Testis (tissue), 2 donors: ENCODE results near the gene RHOH.

ENCODE experiments used
- POLR2A ChIP-seq: fragments of 450-650 bp; IDR thresholded peaks from one replicate; pipeline ENCODE4 v1.6.1; 2017; ENCODE audit warnings: antibody characterized with exemption, mild to moderate bottlenecking, moderate library complexity
- TF ChIP-seq, protein P1 (sequence below), 3 experiments: fragments of 450-650 bp in 2 of 3; fragments of 200-600 bp in 1 of 3; sonication (generic) in 1 of 3; IDR thresholded peaks; one replicate each; pipeline ENCODE4 v1.5.1; 2016 to 2019; ENCODE audit warnings: antibody characterized with exemption in 3 of 3, mild to moderate bottlenecking in 2 of 3, moderate library complexity in 1 of 3

DNA sequence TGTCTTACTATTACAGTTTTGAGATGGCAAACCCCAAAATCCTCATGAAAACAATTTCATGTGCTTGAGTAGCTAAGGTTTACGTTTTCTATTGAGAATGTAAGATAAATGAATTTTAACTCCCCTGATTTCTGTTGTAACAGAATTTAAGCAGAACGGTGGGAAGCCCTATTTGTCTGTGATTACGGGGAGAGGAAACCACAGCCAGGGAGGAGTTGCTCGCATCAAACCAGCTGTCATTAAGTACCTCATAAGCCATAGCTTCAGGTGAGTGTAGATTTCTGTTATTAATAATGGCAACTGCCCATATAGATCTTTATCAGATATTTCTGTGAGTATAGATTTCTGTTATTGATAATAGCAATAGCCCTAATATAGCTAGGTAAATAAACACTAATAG lies 44.2 kb upstream of the RHOH start:
- TF ChIP-seq POLR2A, result no peak
- TF ChIP-seq, protein P1, sequence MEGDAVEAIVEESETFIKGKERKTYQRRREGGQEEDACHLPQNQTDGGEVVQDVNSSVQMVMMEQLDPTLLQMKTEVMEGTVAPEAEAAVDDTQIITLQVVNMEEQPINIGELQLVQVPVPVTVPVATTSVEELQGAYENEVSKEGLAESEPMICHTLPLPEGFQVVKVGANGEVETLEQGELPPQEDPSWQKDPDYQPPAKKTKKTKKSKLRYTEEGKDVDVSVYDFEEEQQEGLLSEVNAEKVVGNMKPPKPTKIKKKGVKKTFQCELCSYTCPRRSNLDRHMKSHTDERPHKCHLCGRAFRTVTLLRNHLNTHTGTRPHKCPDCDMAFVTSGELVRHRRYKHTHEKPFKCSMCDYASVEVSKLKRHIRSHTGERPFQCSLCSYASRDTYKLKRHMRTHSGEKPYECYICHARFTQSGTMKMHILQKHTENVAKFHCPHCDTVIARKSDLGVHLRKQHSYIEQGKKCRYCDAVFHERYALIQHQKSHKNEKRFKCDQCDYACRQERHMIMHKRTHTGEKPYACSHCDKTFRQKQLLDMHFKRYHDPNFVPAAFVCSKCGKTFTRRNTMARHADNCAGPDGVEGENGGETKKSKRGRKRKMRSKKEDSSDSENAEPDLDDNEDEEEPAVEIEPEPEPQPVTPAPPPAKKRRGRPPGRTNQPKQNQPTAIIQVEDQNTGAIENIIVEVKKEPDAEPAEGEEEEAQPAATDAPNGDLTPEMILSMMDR (IDR thresholded peaks at IDR 0.05), result no peak
